Measurements from ENCODE around the gene PCDHA1.
"Not testable (repeated sequence)": the region's sequence is repeated elsewhere in the genome, so short reads cannot be mapped to it uniquely, and the experiment has no call there.

DNA sequence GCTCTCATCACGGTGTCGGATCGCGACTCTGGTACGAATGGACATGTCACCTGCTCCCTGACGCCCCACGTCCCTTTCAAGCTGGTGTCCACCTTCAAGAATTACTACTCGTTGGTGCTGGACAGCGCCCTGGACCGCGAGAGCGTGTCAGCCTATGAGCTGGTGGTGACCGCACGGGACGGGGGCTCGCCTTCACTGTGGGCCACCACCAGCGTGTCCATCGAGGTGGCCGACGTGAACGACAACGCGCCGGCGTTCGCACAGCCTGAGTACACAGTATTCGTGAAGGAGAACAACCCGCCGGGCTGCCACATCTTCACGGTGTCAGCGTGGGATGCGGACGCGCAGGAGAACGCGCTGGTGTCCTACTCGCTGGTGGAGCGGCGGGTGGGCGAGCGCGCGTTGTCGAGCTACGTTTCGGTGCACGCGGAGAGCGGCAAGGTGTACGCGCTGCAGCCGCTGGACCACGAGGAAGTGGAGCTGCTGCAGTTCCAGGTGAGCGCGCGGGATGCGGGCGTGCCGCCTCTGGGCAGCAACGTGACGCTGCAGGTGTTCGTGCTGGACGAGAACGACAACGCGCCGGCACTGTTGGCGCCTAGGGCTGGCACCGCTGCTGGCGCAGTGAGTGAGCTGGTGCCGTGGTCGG is 10.3 kb downstream of the PCDHA1 start:
- not testable (repeated sequence) for TF ChIP-seq CTCF (IDR thresholded peaks at IDR 0.05); ZFX (IDR thresholded peaks at IDR 0.05; ENCODE audit: borderline replicate concordance)

Data from 22Rv1 (cell line).